ENCODE measurements around the gene RABL2B.

The RABL2B gene

GRCh38 chr22:50719814-50720300 is 63.6 kb downstream of the RABL2B start:
- CTCF ChIA-PET = interaction anchor here (0.9 kb wide), 1 partner anchor 55 kb away, joined by 4 read pairs; no protein-coding TSS in a partner anchor

GRCh38 chr22:50718352-50718709 is 65.1 kb downstream of the RABL2B start:
- POLR2A ChIA-PET = no interaction called here
- Histone ChIP-seq H3K4me1 (ENCODE audit: control insufficient read depth, insufficient read depth, low read length) (no peaks in the 10 kb centered on the region), H3K9me3 (ENCODE audit: control insufficient read depth, insufficient read depth, low read depth, low read length) (no peaks in the 10 kb centered on the region), H3K27ac (ENCODE audit: extremely low read depth, low read depth, low read length) (no peak overlapping the region), H3K4me3 (ENCODE audit: low read depth, low read length) (no peak overlapping the region), H3K36me3 (ENCODE audit: control insufficient read depth in 2 of 2, insufficient read depth in 1 of 2, low read length in 2 of 2) (peaks cover 0 to 38% of the 10 kb centered on the region in 2 experiments; a peak in 1 of 3 replicates)
- TF ChIP-seq ZNF707 (tag by site-specific recombination; IDR thresholded peaks at IDR 0.05) = no peak
- TF ChIP-seq ZNF555 (tag by site-specific recombination; conservative IDR thresholded peaks at IDR 0.05) = no peak
- CTCF ChIA-PET = interaction anchor here (1.7 kb wide), 1 partner anchor 14 kb away, joined by 6 read pairs; no protein-coding TSS in a partner anchor

More at GRCh38 chr22:50719814-50720300, 63.6 kb downstream of the RABL2B start:
- POLR2A ChIA-PET = no interaction called here
- H3K36me3 ChIP-seq (ENCODE audit: control insufficient read depth in 2 of 2, insufficient read depth in 1 of 2, low read length in 2 of 2) = peaks cover 0 to 48% of the 10 kb centered on the region in 2 experiments; a peak in 1 of 3 replicates
- H3K9me3 ChIP-seq (ENCODE audit: control insufficient read depth, insufficient read depth, low read depth, low read length) = no peaks in the 10 kb centered on the region
- H3K4me3 ChIP-seq (ENCODE audit: low read depth, low read length) = no peak overlapping the region
- TF ChIP-seq ZNF555 (tag by site-specific recombination; conservative IDR thresholded peaks at IDR 0.05) (no peak), ZNF561 (tag by site-specific recombination; IDR thresholded peaks at IDR 0.05; ENCODE audit: borderline replicate concordance) (no peak), ZNF501 (tag by site-specific recombination; IDR thresholded peaks at IDR 0.05) (no peak), ZNF629 (tag by site-specific recombination; IDR thresholded peaks at IDR 0.05) (no peak), ZNF529 (tag by site-specific recombination; IDR thresholded peaks at IDR 0.05; ENCODE audit: insufficient replicate concordance) (no peak), ZNF514 (tag by site-specific recombination; IDR thresholded peaks at IDR 0.05) (no peak), ZBTB8A (tag by site-specific recombination; IDR thresholded peaks at IDR 0.05) (no peak), ZNF621 (tag by site-specific recombination; IDR thresholded peaks at IDR 0.05) (no peak), ZNF585B (tag by site-specific recombination; IDR thresholded peaks at IDR 0.05) (no peak), ZNF248 (tag by site-specific recombination; IDR thresholded peaks at IDR 0.05) (no peak), ZNF701 (tag by site-specific recombination; IDR thresholded peaks at IDR 0.05) (no peak), ZNF549 (tag by site-specific recombination; IDR thresholded peaks at IDR 0.05) (no peak)
- no peak overlapping the region for H3K27ac ChIP-seq (ENCODE audit: extremely low read depth, low read depth, low read length)
- no peaks in the 10 kb centered on the region for H3K4me1 ChIP-seq (ENCODE audit: control insufficient read depth, insufficient read depth, low read length)

- no peak for TF ChIP-seq ZNF521 (tag by site-specific recombination; IDR thresholded peaks at IDR 0.05)
- no peak for TF ChIP-seq ZNF76 (tag by site-specific recombination; IDR thresholded peaks at IDR 0.05; ENCODE audit: borderline replicate concordance, low read depth)
- no peak for TF ChIP-seq ZNF785 (tag by site-specific recombination; IDR thresholded peaks at IDR 0.05)
- Histone ChIP-seq H3K9me3 (ENCODE audit: control insufficient read depth, insufficient read depth, low read depth, low read length) (no peaks in the 10 kb centered on the region), H3K36me3 (ENCODE audit: control insufficient read depth in 2 of 2, insufficient read depth in 1 of 2, low read length in 2 of 2) (peaks cover 0 to 34% of the 10 kb centered on the region in 2 experiments; a peak in 1 of 3 replicates), H3K27ac (ENCODE audit: extremely low read depth, low read depth, low read length) (no peak overlapping the region), H3K4me3 (ENCODE audit: low read depth, low read length) (no peak overlapping the region), H3K4me1 (ENCODE audit: control insufficient read depth, insufficient read depth, low read length) (no peaks in the 10 kb centered on the region)
- POLR2A ChIA-PET = no interaction called here
- CTCF ChIA-PET = interaction anchor here (1.7 kb wide), 1 partner anchor 14 kb away, joined by 6 read pairs; no protein-coding TSS in a partner anchor
These were observed 65.6 kb downstream of the RABL2B start for GRCh38 chr22:50717709-50718351.
